ENCODE measurements around the gene CD276.
"Not testable (repeated sequence)": the region's sequence is repeated elsewhere in the genome, so short reads cannot be mapped to it uniquely, and the experiment has no call there.

Gene CD276

DNA sequence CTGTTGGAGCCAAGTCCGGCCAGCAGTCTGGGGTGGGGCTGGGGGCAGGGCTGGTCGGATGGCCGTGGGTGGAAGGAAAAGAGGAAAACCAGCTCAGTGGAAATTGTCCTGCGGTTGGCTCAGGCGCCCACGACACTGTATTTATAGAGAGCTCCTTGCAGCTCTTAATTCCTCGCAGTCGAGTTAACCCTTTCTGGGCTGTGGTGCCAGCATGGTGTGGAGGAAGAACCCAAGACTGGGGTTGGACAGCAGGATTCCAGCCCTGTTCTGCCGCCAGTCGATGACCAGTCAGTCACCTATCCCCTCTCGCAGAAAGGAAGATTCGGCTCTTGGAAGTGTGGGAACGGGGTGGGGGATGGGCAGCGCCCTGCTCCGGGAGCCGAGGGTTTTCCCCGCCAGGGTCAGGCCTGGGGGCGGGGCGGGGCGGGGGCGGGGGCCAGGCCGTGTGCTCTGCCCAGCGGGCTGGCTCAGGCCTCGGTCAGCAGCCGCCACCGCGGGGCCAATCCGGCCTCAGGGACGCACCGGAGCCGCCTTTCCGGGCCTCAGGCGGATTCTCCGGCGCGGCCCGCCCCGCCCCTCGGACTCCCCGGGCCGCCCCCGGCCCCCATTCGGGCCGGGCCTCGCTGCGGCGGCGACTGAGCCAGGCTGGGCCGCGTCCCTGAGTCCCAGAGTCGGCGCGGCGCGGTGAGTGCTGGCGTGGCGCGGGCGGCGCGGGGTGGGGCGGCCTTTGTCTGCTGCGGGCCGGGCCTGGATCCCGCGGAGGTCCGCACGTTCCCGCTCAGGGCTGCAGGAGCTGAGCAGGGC, at the start of gene CD276:
TSS of gene CD276 (plus strand) at position 607 of the 804 bp plus-strand sequence. CDS start 15,257 bp downstream, outside the sequence.
- peak; percentile 70 for DNase-seq (ENCODE audit: low spot score)

DNA sequence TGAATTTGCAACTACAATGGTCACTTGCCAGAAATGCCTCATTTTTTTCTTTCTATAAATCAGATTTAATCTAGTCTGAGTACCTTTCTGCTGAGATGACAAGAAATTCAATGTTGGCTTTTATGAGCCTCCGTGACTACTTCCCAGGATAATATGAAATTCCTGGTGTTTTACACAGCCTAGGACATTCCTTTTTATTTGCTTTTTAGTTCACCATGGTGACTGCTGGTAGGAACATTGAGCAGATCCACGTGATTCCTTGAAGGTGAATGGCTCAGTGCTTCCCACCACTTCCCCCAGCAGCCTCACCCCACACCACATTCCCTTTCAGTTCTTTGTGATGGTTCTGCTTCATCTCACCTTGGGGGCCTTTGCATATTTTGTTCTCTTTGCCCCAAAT, 46.7 kb upstream of the CD276 start:
- DNase-seq (ENCODE audit: low spot score), result no peak

DNA sequence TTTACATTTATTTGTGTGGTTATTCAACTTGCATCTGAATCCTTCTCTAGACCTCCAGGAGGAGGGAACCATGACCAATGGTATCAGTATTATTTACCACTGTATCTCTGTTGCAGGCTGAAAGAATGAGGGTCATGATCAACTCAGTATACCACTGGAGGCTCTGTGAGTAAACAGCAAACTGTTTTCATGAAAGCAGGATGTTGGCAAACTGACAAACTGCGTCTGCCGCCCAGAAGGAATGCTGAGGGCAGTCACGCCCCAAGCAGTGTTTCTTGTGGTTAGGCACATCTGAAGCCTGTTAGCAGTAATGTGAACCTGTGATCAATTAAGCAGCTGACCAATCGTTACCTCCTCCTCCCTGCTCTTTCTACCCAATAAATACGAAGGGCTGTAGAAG, 44.7 kb upstream of the CD276 start:
- DNase-seq (ENCODE audit: low spot score), result not testable (repeated sequence)

DNA sequence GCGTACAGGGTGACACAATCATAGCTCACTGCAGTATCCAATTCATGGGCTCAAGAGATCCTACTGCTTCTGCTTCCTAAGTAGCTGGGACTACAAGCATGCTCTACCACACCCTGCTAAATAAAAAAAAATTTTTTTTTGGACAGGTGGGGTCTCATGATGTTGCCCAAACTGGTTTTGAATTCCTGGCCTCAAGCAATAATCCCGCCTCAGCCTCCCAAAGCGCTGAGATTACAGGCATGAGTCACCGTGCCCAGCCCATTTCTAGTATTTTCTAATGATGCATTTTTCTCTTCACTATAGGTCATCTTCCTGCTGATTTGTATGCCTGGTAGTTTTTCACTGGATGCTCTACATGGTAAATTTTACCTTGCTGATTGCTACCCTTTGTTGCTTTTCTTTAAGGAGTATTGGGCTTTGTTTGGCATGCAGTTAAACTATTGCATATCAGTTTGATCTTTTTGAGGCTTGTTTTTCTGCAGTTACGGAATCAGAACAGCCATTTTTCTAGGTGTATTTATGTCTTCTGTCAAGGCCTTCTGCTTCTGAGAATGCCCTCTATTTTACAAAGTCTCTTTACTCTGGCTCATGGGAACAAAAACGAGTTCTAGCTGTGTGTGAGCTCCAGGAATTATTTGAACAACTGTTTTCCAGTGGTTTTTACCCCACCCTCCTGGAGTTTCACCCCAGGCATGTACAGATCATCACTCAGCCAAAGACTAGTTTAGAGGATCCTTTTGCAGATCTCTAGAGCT, 36.7 kb upstream of the CD276 start:
- no peak for DNase-seq (ENCODE audit: low spot score)

DNA sequence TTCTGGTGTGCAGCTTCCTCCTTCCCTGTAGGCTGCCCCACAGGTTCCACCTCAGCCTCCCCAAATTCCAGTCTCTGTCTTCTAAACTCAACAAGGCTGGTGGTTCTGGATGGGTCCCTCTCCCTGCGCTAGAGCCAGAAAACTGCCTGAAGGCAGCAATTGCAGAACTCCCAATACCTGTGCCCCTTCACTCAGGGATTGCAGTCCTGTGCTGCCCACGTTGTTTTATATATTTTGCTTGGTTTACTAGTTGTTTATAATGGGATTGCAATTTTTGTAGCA, 36.2 kb upstream of the CD276 start:
- DNase-seq (ENCODE audit: low spot score), result no peak

DNA sequence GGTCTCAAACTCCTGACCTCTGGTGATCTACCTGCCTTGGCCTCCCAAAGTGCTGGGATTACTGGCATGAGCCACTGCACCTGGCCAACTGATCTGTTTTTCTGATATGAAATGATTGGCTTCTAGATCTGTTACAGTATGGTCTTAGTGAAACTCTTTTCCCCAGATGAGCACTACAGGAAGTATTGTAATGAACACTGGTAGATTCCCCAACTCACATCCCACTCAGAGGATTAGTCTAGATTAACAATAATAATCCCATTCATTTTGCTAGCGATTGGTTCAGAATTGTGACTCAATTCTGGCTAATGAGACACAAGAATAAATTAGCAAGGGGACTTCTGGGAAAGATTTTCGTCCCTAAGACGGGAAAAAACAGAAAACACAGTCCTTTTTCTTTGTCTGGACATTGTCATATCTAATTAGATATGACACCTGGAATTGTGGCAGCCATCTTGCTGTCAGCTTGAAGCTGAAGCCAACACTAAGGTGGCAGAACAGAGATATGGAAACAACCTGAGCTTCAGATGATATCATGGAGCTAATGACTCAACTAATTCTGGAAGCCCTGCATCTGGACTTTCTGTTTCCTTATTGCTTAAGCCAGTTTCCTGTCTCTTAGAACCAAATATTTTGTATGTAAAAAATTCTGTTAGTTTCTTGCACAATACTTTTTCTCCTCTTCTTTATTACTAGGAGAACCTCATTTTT, 33.6 kb upstream of the CD276 start:
- DNase-seq (ENCODE audit: low spot score), result no peak

DNA sequence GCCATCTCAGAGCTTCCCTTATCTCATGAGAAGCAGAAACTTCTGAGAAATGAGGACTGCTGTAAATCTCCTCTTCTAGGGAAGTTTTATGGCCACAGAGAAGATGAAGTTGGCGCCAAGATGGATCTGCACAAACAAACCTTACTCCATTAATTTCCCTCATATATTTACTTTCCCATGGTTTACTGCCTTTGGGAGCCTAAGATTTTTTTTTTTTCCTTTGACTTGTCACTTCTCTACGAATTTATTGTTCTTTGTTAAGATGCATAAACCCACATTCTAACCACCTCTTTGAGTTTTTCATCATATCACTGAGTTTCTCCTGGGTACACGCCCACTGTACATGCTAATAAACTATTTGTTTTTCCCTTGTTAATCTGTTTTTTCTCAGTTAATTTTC, 29.5 kb upstream of the CD276 start:
- no peak for DNase-seq (ENCODE audit: low spot score)

DNA sequence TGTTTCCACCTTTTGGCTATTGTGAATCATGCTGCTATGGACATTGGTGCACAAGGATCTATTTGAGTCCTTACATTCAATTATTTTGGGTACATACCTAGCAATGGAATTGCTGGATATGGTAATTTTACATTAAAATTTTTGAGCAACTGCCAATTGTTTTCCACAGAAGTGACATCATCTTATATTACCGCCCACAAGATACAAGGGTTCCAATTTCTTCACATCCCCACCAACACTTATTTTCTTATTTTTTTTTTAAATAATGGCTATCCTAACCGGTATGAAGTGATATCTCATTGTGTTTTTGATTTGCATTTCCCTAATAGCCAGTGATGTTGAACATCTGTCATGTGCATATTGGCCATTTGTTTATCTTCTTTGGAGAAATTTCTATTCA, 28.5 kb upstream of the CD276 start:
- no peak for DNase-seq (ENCODE audit: low spot score)

DNA sequence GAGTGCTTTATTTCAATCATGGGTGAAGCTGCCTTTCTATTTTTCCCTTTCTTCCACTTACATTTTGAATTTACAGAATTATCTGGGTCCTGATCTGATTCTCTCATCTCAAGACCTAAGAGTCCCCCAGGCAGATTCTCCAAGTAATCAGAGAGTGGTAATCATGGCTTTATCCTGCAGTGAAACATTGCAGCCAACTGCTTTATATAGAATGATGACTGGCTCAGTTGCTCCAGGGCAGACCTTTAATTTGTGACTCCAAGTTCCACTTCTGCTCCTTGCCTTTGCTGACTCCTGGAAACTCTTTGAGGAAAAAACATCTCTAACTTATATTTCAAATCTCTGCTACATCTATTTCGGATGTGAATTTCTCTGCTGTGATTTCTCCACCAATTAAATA, 25.5 kb upstream of the CD276 start:
- DNase-seq (ENCODE audit: low spot score), result no peak

DNA sequence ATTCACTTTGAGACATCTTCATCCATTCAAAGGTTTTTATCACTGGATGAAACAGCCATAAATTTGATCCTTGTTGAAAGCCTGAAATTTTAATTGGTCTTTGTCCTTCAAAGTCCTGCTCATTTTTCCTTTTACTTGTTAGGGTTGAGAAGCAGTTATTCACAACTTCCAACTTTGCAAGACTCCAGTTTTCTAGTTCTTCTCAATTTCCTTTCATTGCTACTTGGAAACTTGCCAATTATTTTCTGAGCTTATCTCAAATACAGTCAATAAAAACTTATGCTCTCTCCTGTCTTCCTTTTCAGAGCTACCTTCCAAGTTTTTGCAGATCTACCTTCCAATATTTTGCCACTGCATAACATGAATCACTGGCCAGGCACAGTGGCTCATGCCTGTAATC, 23.7 kb upstream of the CD276 start:
- DNase-seq (ENCODE audit: low spot score), result no peak

DNA sequence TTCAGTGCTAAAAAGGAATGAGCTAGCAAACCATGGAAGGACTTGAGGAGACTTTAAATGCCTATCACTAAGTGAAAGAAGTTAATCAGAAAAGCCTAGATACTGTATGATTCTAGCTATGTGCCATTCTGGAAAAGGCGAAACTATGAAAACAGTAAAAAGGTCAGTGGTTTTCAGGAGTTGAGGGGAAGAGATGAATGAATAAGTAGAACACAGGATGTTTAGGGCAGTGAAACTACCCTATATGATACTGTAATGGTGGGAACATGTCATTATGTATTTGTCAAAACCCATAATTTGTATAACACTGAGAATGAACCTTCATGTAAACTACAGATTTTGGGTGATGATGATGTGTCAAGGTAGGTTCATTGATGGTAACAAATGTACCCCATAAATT, 9.6 kb upstream of the CD276 start:
- DNase-seq (ENCODE audit: low spot score), result no peak

DNA sequence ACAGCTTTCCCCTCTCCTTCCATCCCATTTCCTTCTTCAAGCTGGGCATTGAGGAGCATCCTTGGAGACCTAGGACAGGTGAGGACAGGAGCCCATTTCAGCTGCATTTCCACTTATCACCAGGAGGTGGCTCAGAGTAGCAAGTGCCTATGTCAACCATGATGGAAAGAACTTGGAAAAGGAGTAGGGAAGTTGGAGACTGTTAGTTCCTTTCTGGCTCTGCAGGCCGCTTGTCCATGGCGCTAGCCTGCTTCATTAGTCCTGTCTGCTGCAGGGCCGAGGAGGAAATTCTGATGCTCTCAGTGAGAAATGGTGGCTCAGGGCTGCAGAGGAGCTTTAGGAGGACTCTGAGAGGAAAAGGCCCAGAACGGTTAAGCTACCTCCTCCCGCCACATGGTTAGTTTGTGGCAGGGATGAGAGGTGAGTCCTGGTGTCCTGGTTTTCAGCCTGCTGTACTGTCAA, 7.0 kb upstream of the CD276 start:
- peak; percentile 78 for DNase-seq (ENCODE audit: low spot score)

DNA sequence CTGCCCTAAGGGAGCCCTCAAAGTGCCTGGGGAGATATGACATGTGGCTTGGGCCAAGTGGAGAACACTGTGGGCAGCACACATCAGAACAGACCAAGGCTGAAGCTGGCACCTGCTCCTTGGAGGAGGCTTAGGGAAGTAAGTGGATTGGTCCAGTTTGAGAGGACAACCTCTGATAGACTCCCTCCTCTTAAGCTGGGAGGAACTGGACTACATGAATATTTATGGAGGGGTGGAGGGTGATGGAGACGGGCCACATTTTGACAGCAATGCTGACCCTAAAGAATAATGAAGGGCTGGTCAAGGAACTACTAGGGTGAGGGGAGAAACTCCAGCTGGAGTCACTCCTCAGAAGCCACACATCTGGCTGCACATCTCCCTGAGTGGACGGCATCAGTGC, 6.5 kb upstream of the CD276 start:
- DNase-seq (ENCODE audit: low spot score), result no peak

DNA sequence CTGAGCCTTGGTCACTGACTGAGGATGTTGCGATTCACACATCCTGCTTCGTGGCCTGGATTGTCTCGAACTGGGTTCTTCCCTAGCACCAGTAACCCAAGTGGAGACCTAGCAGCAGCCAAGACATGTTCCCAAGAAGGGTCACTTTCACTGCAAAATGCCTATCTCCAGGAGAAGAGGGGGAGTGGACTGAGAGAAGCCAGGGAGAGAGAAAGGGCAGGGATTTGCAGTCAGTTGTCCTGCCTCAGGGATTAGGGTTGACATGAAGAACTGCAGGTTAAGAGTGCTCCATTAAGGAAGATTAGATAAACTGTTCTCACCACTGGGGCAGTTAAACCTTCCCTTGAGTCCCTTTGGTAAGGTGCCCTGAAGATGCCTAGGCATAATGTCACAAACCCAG, 5.7 kb upstream of the CD276 start:
- no peak for DNase-seq (ENCODE audit: low spot score)

DNA sequence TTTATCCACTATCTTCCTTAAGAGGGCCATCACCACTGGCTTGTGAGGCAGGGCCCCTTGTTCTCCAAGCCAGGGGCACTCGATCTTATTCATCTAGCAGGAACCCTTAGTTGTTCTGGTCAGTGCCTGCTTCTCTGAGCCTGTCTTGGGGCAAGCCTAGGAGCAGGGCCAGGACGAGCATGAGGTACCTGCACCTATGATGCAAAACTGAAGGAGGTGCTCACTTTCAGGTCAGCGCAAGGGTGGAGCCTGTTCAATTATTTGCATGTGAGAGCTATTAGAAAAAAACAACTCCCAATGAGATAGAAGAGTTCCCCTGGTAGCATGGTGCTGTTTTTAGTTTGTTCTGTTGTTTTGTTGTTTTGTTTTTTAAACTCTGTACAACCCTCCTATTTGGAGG, 5.0 kb upstream of the CD276 start:
- no peak for DNase-seq (ENCODE audit: low spot score)

DNA sequence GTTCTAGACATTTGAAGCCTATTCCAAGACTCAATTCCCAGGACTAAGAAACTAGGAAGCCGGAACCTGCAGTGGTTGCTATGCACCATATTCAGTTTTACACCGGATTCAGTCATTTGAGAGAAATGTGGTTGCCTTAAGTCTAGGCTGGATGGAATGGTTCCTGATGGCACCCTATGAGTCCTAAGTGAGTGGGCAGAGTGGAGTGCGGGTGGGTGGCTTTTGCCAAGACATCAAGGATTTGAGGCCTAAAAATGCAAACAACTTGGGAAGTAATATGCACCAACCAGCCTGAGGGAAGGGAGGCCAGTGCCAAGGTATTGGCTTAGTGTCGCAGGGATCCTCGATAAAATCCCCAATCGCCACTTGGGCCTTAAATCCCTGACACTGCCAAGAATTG, 4.2 kb upstream of the CD276 start:
- no peak for DNase-seq (ENCODE audit: low spot score)

DNA sequence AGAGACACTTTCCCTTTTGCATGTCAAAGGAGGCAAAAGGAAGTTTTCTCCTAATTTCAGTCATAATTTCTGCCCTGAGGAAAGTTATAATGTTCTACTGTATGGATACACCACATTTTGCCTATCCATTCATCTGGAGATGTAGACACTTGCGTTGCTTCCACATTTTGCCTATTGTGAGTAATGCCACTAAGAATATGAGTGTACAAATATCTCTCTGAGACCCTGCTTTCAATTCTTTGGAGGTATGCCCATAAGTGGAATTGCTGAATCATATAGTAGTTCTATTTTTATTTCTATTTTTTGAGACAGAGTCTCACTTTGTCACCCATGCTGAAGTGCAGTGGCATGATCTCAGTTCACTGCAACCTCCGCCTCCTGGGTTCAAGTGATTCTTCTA, 3.6 kb upstream of the CD276 start:
- DNase-seq (ENCODE audit: low spot score), result no peak

DNA sequence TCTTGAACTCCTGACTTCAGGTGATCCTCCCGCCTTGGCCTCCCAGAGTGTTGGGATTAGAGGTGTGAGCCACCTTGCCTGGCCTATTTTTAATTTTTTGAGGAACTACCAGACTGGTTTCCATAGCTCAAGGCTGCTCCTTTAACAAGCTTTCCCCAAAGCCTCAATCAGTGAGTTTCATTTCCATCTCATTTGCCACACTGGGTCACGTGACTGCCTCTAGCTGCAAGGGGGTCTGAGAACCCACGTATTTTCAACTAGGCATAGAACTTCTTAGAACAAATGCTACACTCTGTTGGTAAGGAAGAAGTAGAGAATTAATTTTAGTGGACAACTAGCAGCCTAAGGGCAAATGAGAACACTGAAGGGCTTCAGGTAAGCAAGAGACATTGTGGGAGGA, 3.1 kb upstream of the CD276 start:
- no peak for DNase-seq (ENCODE audit: low spot score)

DNA sequence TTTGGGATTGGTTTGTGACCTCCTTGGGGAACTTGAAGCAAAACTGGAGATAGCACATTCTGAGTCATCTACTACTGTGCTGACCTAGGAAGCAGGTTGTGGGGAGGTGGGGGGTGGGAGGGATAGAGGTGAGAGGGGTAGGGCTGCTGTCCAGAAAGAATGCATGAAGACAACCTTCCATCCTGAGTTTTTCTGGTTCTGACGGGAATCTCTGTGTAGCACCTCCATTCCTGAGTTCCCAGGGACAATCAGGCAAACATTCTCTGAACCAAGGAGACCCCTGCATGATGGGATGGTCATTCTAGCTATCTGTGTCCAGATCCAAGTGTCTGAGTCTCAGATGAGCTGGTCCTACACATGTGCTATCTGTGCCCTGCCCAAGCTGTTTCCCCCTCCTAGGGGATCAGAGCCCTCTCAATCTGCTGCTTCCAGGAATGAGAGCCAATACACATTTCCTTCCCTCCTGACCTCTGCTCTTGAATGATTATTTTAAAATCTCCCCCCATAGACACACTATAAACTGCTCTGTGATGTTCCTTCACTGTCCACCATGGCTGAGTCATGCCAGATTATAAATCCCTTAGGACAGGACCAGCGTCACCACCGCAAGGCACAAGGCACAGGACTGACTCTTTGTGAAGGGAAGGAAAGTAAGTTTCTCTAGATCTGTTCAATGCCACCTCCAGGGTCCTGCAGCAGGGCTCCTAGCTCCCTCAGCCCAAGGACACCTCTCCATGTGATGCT, 2.2 kb upstream of the CD276 start:
- no peak for DNase-seq (ENCODE audit: low spot score)

DNA sequence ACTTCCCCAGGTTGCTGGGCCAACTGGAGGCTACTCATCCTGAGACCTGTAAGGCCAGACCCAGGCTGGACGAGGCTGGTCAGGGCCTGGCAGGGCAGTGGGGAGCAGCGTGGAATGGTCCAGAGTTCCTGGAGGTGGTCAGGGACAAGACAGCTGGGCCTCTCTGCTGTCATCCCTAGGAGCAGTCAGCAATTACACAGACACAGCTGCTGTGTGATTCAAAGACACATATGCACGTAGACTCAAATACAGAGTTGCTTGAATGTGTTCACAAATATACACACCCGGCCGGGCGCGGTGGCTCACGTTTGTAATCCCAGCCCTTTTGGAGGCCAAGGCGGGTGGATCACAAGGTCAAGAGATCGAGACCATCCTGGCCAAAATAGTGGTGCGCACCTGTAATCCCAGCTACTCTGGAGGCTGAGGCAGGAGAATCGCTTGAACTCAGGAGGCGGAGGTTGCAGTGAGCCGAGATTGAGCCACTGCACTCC, 1.5 kb upstream of the CD276 start:
- no peak for DNase-seq (ENCODE audit: low spot score)

DNA sequence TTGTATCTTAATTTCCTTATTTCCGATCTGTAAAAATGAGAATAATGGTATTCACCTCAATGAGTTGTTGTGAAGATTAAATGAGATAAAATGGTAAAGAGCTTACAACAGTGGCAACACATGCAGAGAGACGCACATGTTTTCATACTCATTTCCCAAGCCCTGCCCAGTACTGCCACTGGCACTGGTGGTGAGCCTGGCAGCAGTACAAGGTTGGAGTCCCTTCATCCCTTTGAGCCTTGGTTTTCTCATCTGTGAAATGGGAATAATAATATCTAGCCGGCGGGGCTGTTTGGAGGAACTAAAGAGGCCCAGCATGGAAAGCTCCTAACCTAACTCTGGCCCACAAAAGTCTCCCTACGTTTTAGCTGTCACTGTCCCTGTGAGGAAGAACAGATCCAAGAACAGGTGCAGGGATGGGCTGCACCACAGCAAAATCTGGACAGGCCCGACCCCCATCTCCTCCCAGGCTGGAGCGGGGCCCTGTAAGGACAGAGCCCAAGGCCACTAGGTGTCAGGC, 866 bp upstream of the CD276 start:
- DNase-seq (ENCODE audit: low spot score), result no peak
